Neural cell (in vitro differentiated cells): ENCODE measurements around the gene SPOCK1. TPM values are rescaled to one million over a fixed set of nuclear protein-coding genes. Genes with fewer than 3 reads are reported as not detected.

Source experiments
- H2AFZ ChIP-seq: fragments of 200-600, 300-800 bp; sonication (generic), shearing (Covaris generic); 2 replicates; pipeline ENCODE4 v1.6.0; 2014; ENCODE audit warnings: low read depth, mild to moderate bottlenecking, antibody characterized with exemption, low read length, moderate library complexity
- H3F3A ChIP-seq: fragments of 200-600 bp; shearing (Covaris generic); 2 replicates; pipeline ENCODE4 v1.6.1; 2016; ENCODE audit warnings: mild to moderate bottlenecking, moderate library complexity, mixed read lengths, antibody characterized with exemption, low read length; ENCODE audit not compliant: insufficient read depth, poor library complexity, severe bottlenecking
- H3K27ac ChIP-seq: fragments of 200-600, 300-800 bp; sonication (generic), shearing (Covaris generic); 2 replicates; pipeline ENCODE4 v1.5.1; 2014; ENCODE audit warnings: mild to moderate bottlenecking, low read length, moderate library complexity
- H3K27me3 ChIP-seq: fragments of 300-800, 200-600 bp; sonication (generic), shearing (Covaris generic); 2 replicates; pipeline ENCODE4 v1.6.0; 2014; ENCODE audit warnings: mild to moderate bottlenecking, low read depth, low read length, moderate library complexity; ENCODE audit not compliant: insufficient read depth
- H3K36me3 ChIP-seq: fragments of 300-800, 200-600 bp; sonication (generic), shearing (Covaris generic); 2 replicates; pipeline ENCODE4 v1.5.1; 2014; ENCODE audit warnings: mild to moderate bottlenecking, antibody characterized with exemption, low read length, moderate library complexity; ENCODE audit not compliant: insufficient read depth
- H3K4me2 ChIP-seq: fragments of 300-800, 200-600 bp; sonication (generic), shearing (Covaris generic); 2 replicates; pipeline ENCODE4 v1.6.0; 2014; ENCODE audit warnings: mild to moderate bottlenecking, low read length
- H3K4me3 ChIP-seq: fragments of 300-800, 200-600 bp; sonication (generic), shearing (Covaris generic); 2 replicates; pipeline ENCODE4 v1.5.1; 2014; ENCODE audit warnings: mild to moderate bottlenecking, low read length, moderate library complexity
- H3K79me2 ChIP-seq: fragments of 200-600 bp; shearing (Covaris generic); replicated peaks from 2 replicates; pipeline ENCODE4 v1.6.0; 2014; ENCODE audit warnings: mild to moderate bottlenecking, low read length, moderate library complexity; ENCODE audit not compliant: insufficient read depth
- H3K9ac ChIP-seq: fragments of 300-800, 200-600 bp; sonication (generic), shearing (Covaris generic); 2 replicates; pipeline ENCODE4 v1.6.1; 2016; ENCODE audit warnings: mild to moderate bottlenecking, low read length, mixed read lengths
- H3K9me2 ChIP-seq: fragments of 200-600 bp; shearing (Covaris generic); 2 replicates; pipeline ENCODE4 v1.6.1; 2016; ENCODE audit warnings: mild to moderate bottlenecking, low read length, mixed read lengths; ENCODE audit not compliant: insufficient read depth
- H3K9me3 ChIP-seq: fragments of 200-600, 300-800 bp; sonication (generic), shearing (Covaris generic); 2 replicates; pipeline ENCODE4 v1.6.1; 2016; ENCODE audit warnings: mild to moderate bottlenecking, mixed run types, low read length, moderate library complexity, mixed read lengths
- H4K20me1 ChIP-seq: fragments of 200-600 bp; shearing (Covaris generic); 2 replicates; pipeline ENCODE4 v1.6.1; 2016; ENCODE audit warnings: mild to moderate bottlenecking, mixed run types; ENCODE audit not compliant: insufficient read depth
- CTCF ChIP-seq: fragments of 450-650 bp; IDR thresholded peaks from 2 replicates; pipeline ENCODE4 v1.5.1; 2014; ENCODE audit warnings: antibody characterized with exemption, mild to moderate bottlenecking, moderate library complexity; ENCODE audit not compliant: poor library complexity, severe bottlenecking
- EP300 ChIP-seq: fragments of 450-650 bp; conservative IDR thresholded peaks from 2 replicates; pipeline ENCODE4 v1.6.1; 2014; ENCODE audit warnings: antibody characterized with exemption, mild to moderate bottlenecking, moderate library complexity; ENCODE audit not compliant: poor library complexity, severe bottlenecking
- EZH2 ChIP-seq: fragments of 200-600, 300-800 bp; shearing (Covaris generic), sonication (generic); IDR thresholded peaks from 2 replicates; pipeline ENCODE4 v1.6.1; 2014; ENCODE audit warnings: antibody characterized with exemption, low read length, borderline replicate concordance, mild to moderate bottlenecking; ENCODE audit not compliant: insufficient read depth, poor library complexity, severe bottlenecking
- MXI1 ChIP-seq: fragments of 450-650 bp; conservative IDR thresholded peaks from 2 replicates; pipeline ENCODE4 v1.6.1; 2014; ENCODE audit warnings: antibody characterized with exemption, mild to moderate bottlenecking; ENCODE audit not compliant: poor library complexity, severe bottlenecking
- POLR2AphosphoS5 ChIP-seq: IDR thresholded peaks from 2 replicates; pipeline ENCODE4 v1.6.1; 2012
- RAD21 ChIP-seq: fragments of 450-650 bp; conservative IDR thresholded peaks from 2 replicates; pipeline ENCODE4 v1.6.1; 2014; ENCODE audit warnings: antibody characterized with exemption, mild to moderate bottlenecking, moderate library complexity
- REST ChIP-seq: IDR thresholded peaks from 2 replicates; pipeline ENCODE4 v1.6.1; 2012; ENCODE audit warnings: borderline replicate concordance
- SMC3 ChIP-seq: fragments of 450-650 bp; conservative IDR thresholded peaks from 2 replicates; pipeline ENCODE4 v1.6.1; 2014; ENCODE audit warnings: antibody characterized with exemption, mild to moderate bottlenecking, moderate library complexity; ENCODE audit not compliant: poor library complexity
- TAF1 ChIP-seq: IDR thresholded peaks from 2 replicates; pipeline ENCODE4 v1.6.1; 2012; ENCODE audit warnings: low read depth
- polyA plus RNA-seq: library from polyadenylated mRNA; depleted of rRNA; stranded (reverse); fragments of >200 nt; gene quantifications from 2 replicates; pipeline ENCODE4 v1.2.3, GENCODE V29; 2014

The SPOCK1 gene
- polyA plus RNA-seq, 1 donor from 2014 or later, result 33.6 TPM

- Histone ChIP-seq H4K20me1 (no peaks in the 10 kb centered on the region), H3K9me3 (no peaks in the 10 kb centered on the region), H3K4me2 (no peak overlapping the region), H3K9me2 (no peaks in the 10 kb centered on the region), H2AFZ (no peak overlapping the region), H3K4me3 (no peak overlapping the region), H3K9ac (no peak overlapping the region), H3K27ac (no peak overlapping the region), H3F3A (no peaks in the 10 kb centered on the region), H3K27me3 (no peaks in the 10 kb centered on the region), H3K36me3 (no peaks in the 10 kb centered on the region), H3K79me2 (no peaks in the 10 kb centered on the region)
- TF ChIP-seq REST, result no peak
- TF ChIP-seq MXI1, result no peak
- TF ChIP-seq RAD21, result no peak
- TF ChIP-seq CTCF, result no peak
- TF ChIP-seq SMC3, result no peak
- TF ChIP-seq EP300, result no peak
- no peak for TF ChIP-seq TAF1
- no peak for TF ChIP-seq POLR2AphosphoS5
Observed at GRCh38 chr5:137446151-137446550, 53.0 kb downstream of the SPOCK1 start.

GRCh38 chr5:137442660-137443059 is 56.5 kb downstream of the SPOCK1 start:
- Histone ChIP-seq H3K4me3 (no peak overlapping the region), H3K27ac (no peak overlapping the region), H3K79me2 (no peaks in the 10 kb centered on the region), H3K9ac (no peak overlapping the region), H3F3A (no peaks in the 10 kb centered on the region), H2AFZ (no peak overlapping the region), H3K27me3 (no peaks in the 10 kb centered on the region), H3K4me2 (no peak overlapping the region), H3K36me3 (no peaks in the 10 kb centered on the region), H4K20me1 (no peaks in the 10 kb centered on the region), H3K9me3 (no peaks in the 10 kb centered on the region), H3K9me2 (no peaks in the 10 kb centered on the region)
- no peak for TF ChIP-seq CTCF
- no peak for TF ChIP-seq TAF1
- TF ChIP-seq EZH2, result no peak
- TF ChIP-seq RAD21, result no peak
- no peak for TF ChIP-seq POLR2AphosphoS5
- TF ChIP-seq SMC3, result no peak
- no peak for TF ChIP-seq REST
- no peak for TF ChIP-seq EP300
- no peak for TF ChIP-seq MXI1
